Measurements from ENCODE around the gene MRE11. TPM values are rescaled to one million over a fixed set of nuclear protein-coding genes. Genes with fewer than 3 reads are reported as not detected.

The MRE11 gene
- total and polyA plus RNA-seq, 9 of the 15 experiments (the other 6 are each of a cell fraction or from before 2014, with no cell fraction given): 18.3 to 45.2 (median 29.1) TPM

DNA sequence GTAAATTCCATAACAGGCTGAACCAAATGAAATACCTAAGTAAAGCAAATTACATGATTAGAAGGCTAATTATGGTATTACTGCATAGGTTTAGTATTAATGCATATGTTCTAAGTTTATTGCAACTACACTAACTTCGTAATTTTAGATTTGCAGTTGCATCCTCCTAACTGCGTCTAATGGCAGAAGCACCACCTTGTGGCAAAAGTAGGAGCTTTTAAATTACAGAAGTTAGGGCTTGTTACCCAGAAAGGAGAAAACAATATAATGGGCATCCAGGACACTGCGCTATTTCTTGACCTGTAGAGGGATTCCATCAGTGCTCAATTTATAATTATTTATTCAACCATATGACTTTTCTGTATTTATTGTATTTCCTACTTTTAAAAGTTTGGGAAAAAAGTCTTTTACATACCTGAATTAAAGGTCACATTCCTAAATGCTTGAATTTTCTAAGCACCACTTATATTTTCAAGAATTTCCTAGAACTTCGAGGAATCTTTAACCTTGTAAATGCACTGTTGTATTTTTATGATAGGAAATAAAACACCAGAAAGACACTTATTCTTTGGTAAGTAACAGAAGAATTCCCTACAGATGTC, 76.2 kb downstream of the MRE11 start (continued):
- TF ChIP-seq, protein P1, sequence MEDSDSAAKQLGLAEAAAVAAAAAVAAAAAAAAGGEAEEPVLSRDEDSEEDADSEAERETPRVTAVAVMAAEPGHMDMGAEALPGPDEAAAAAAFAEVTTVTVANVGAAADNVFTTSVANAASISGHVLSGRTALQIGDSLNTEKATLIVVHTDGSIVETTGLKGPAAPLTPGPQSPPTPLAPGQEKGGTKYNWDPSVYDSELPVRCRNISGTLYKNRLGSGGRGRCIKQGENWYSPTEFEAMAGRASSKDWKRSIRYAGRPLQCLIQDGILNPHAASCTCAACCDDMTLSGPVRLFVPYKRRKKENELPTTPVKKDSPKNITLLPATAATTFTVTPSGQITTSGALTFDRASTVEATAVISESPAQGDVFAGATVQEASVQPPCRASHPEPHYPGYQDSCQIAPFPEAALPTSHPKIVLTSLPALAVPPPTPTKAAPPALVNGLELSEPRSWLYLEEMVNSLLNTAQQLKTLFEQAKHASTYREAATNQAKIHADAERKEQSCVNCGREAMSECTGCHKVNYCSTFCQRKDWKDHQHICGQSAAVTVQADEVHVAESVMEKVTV (CRISPR knock-in tag; IDR thresholded peaks at IDR 0.05): peak; percentile 68
- TF ChIP-seq ZFP30 (CRISPR knock-in tag; IDR thresholded peaks at IDR 0.05; ENCODE audit: borderline replicate concordance) (no peak), ZSCAN29 (IDR thresholded peaks at IDR 0.05) (no peak)
- TF ChIP-seq, protein P2, sequence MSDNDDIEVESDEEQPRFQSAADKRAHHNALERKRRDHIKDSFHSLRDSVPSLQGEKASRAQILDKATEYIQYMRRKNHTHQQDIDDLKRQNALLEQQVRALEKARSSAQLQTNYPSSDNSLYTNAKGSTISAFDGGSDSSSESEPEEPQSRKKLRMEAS (CRISPR knock-in tag; IDR thresholded peaks at IDR 0.05): no peak

DNA sequence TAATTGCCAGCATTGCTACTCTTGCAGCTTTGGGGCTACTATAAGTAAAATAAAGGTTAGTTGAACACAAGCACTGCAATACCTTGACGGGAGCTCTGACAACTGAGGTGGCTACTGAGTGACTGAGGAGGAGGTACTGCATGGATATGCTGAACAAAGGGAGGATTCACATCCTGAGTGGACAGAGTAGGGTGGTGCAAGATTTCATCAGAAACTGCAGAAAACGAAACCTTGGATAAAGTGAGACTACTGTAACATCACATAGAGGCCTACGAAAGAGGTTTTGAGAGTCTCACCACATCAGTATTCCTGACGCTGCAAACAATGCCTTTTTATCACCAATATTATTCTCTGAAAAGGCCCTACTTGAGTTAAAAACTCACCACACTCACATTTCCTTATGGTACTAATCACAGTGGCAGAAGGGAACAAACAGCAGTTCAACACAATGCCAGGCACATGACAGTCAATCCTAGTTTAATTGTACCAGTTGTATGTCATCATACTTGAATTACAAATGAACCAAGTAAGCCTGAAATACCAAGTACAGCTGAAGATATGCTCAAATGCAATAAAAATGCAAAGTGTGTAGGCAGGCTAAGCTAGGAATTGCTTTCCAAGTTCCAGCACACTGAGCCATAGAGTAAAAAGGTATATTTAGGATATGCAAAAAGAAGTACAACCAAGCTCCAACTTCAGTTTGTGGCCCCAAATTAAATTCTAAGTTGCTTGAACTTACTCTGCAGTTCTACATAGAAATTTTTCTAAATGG, 88.4 kb downstream of the MRE11 start:
- Histone ChIP-seq H4K20me1 (replicated peaks; ENCODE audit: control insufficient read depth, insufficient read depth, low read length) (no peaks in the 10 kb centered on the region), H3K4me3 (no peak overlapping the region), H3K9ac (ENCODE audit: insufficient read depth in 1 of 2, low read depth in 2 of 2, low read length in 2 of 2) (no peak overlapping the region), H3K27ac (ENCODE audit: extremely low read depth, low read depth, low read length) (no peak overlapping the region), H3K4me1 (replicated peaks in 1 of 2; ENCODE audit: control insufficient read depth in 2 of 2, insufficient read depth in 2 of 2, low read length in 2 of 2) (peaks cover 0 to 10% of the 10 kb centered on the region in 2 experiments; a peak in 3 of 5 replicates), H3K79me2 (ENCODE audit: control insufficient read depth, insufficient read depth, low read length) (no peaks in the 10 kb centered on the region), H3K27me3 (ENCODE audit: control insufficient read depth in 2 of 2, insufficient read depth in 2 of 2, low read length in 2 of 2) (peaks cover 2 to 14% of the 10 kb centered on the region in 2 experiments; a peak in 4 of 5 replicates), H3K9me3 (replicated peaks; ENCODE audit: control insufficient read depth, insufficient read depth, low read depth, low read length) (no peaks in the 10 kb centered on the region), H3K4me2 (ENCODE audit: insufficient read depth, low read length) (no peak overlapping the region), H3K36me3 (ENCODE audit: control insufficient read depth, insufficient read depth, low read length) (no peaks in the 10 kb centered on the region), H3K9me1 (ENCODE audit: control insufficient read depth, insufficient read depth, low read length) (no peaks in the 10 kb centered on the region), H2AFZ (ENCODE audit: low read depth, low read length) (no peak overlapping the region)
- BruUV-seq (replicated peaks): no TSS peak
- FAIRE-seq (no peak), ATAC-seq (peak; percentile 84), DNase-seq (ENCODE audit: extremely low read depth in 1 of 4, low spot score in 3 of 4) (no peak)
- WGBS (ENCODE audit: insufficient coverage, low coverage, missing lambda C conversion rate): 30% methylated on average over 4 of the region's 4 CpGs
- ChIA-PET POLR2A (interaction anchor here (0.7 to 0.9 kb wide), 2 partner anchors 22 to 59 kb away, joined by 3 read pairs; no protein-coding TSS in a partner anchor), CTCF (ENCODE audit: low intra/inter-chr PET ratio) (no interaction called here)
- intact Hi-C loops (cut with micrococcal nuclease) (no loop called here), in situ Hi-C loops (cut with MboI) (no loop called here)
- TF ChIP-seq ZNF584 (CRISPR knock-in tag; IDR thresholded peaks at IDR 0.05; ENCODE audit: low read depth) (no peak), YY1 (IDR thresholded peaks at IDR 0.05; ENCODE audit: borderline replicate concordance in 1 of 3, control insufficient read depth in 1 of 3, extremely low read depth in 1 of 3, insufficient read depth in 3 of 3, insufficient read length in 1 of 3, insufficient replicate concordance in 2 of 3, low read depth in 1 of 3, low read length in 2 of 3) (no peak), HEY1 (CRISPR knock-in tag; IDR thresholded peaks at IDR 0.05; ENCODE audit: borderline replicate concordance) (no peak), NELFE (IDR thresholded peaks at IDR 0.05; ENCODE audit: insufficient read depth, insufficient read length) (no peak)
- TF ChIP-seq, protein P3, sequence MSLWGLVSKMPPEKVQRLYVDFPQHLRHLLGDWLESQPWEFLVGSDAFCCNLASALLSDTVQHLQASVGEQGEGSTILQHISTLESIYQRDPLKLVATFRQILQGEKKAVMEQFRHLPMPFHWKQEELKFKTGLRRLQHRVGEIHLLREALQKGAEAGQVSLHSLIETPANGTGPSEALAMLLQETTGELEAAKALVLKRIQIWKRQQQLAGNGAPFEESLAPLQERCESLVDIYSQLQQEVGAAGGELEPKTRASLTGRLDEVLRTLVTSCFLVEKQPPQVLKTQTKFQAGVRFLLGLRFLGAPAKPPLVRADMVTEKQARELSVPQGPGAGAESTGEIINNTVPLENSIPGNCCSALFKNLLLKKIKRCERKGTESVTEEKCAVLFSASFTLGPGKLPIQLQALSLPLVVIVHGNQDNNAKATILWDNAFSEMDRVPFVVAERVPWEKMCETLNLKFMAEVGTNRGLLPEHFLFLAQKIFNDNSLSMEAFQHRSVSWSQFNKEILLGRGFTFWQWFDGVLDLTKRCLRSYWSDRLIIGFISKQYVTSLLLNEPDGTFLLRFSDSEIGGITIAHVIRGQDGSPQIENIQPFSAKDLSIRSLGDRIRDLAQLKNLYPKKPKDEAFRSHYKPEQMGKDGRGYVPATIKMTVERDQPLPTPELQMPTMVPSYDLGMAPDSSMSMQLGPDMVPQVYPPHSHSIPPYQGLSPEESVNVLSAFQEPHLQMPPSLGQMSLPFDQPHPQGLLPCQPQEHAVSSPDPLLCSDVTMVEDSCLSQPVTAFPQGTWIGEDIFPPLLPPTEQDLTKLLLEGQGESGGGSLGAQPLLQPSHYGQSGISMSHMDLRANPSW (CRISPR knock-in tag; IDR thresholded peaks at IDR 0.05): no peak
- TF ChIP-seq, protein P4, sequence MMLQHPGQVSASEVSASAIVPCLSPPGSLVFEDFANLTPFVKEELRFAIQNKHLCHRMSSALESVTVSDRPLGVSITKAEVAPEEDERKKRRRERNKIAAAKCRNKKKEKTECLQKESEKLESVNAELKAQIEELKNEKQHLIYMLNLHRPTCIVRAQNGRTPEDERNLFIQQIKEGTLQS (IDR thresholded peaks at IDR 0.05): peak; percentile 70; the same call in 1 of the 2 replicates
- TF ChIP-seq, protein P4 (CRISPR knock-in tag; conservative IDR thresholded peaks at IDR 0.05): no peak

Measured in K562 (cell line).